ENCODE data around the gene PIK3CA. TPM values are rescaled to one million over a fixed set of nuclear protein-coding genes. Genes with fewer than 3 reads are reported as not detected.
A peak's percentile ranks its signal among the peaks of the same experiment; 100 is the strongest.
"Not testable (repeated sequence)": the region's sequence is repeated elsewhere in the genome, so short reads cannot be mapped to it uniquely, and the experiment has no call there.

The PIK3CA gene
- total RNA-seq, 1 experiment from 2014 or later: 13.4 TPM

DNA sequence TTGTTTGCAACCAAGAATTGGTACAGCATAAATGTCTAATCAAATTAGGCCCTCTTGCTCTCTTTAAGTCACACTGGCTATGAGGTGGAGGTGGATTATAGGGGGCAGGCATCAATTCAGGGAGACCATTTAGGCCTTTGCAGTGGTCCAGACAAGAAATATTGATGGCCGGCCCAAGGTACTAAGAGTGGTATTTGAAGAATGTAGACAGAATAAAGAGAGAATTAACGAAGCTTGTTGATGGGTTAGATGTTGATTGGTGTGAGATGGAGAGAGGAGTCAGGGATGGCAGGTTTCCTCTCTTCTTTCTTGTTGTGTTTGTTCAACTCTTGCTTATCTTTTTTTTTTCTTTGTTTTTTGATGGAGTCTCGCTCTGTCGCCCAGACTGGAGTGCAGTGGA, 48.5 kb downstream of the PIK3CA start:
- BruUV-seq (replicated peaks): no TSS peak
- H3K4me3 ChIP-seq (ENCODE audit: low read length): no peak overlapping the region
- POLR2A ChIA-PET (ENCODE audit: unreplicated experiment): no interaction called here

DNA sequence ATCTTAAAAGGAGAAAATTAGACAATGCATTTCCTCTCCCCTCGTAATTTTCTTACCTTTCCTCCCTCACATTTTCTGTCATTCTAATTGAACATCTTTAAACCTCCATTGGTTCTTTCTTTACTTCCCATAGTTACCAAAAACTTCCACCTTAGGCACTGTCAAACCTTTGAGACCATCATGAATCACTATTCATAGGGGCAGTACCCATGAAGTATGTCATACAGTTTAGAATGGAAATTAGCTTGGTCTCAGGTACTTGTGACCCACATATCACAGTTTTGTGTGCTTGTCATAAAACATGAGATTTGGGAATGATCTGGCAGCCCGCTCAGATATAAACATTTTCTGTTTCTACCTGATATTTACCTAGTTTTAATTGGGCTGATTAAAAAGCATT, 52.6 kb downstream of the PIK3CA start:
- ChIA-PET POLR2A (ENCODE audit: unreplicated experiment) (no interaction called here), CTCF (no interaction called here)
- Histone ChIP-seq H3K9me2 (replicated peaks; ENCODE audit: low read length) (no peaks in the 10 kb centered on the region), H3K27ac (ENCODE audit: low read length) (no peak overlapping the region), H4K20me1 (ENCODE audit: low read length) (no peaks in the 10 kb centered on the region), H3F3A (ENCODE audit: low read length, unreplicated experiment) (no peaks in the 10 kb centered on the region), H3K27me3 (ENCODE audit: low read length) (no peaks in the 10 kb centered on the region), H3K4me3 (ENCODE audit: low read length) (no peak overlapping the region), H3K4me2 (ENCODE audit: low read length) (no peak overlapping the region), H3K9ac (ENCODE audit: low read length) (no peak overlapping the region), H3K36me3 (ENCODE audit: low read depth, low read length) (no peaks in the 10 kb centered on the region), H3K4me1 (ENCODE audit: insufficient read depth, low read length) (no peaks in the 10 kb centered on the region), H2AFZ (ENCODE audit: low read length) (no peak overlapping the region), H3K79me2 (ENCODE audit: low read length) (peaks cover 3% of the 10 kb centered on the region; the same call in 1 of the 2 replicates), H3K9me3 (ENCODE audit: low read length) (no peaks in the 10 kb centered on the region)
- no peak for DNase-seq
- no peak for ATAC-seq
- BruUV-seq (replicated peaks): no TSS peak
- TF ChIP-seq CTCF (conservative IDR thresholded peaks at IDR 0.05; ENCODE audit: low read depth, low read length): no peak
- TF ChIP-seq EZH2phosphoT487 (IDR thresholded peaks at IDR 0.05; ENCODE audit: borderline replicate concordance, low read length): no peak
- no peak for TF ChIP-seq EZH2 (IDR thresholded peaks at IDR 0.05; ENCODE audit: low read length, unreplicated experiment)
- intact Hi-C loops (cut with micrococcal nuclease): no loop called here

More for the DNA sequence above, 48.5 kb downstream of the PIK3CA start:
- intact Hi-C loops (cut with micrococcal nuclease): no loop called here
- TF ChIP-seq EZH2phosphoT487 (IDR thresholded peaks at IDR 0.05; ENCODE audit: borderline replicate concordance, low read length): no peak
- no peak for TF ChIP-seq CTCF (conservative IDR thresholded peaks at IDR 0.05; ENCODE audit: low read depth, low read length)
- no peak for TF ChIP-seq EZH2 (IDR thresholded peaks at IDR 0.05; ENCODE audit: low read length, unreplicated experiment)
- Histone ChIP-seq H3K79me2 (ENCODE audit: low read length) (peaks cover 3% of the 10 kb centered on the region; the same call in 1 of the 2 replicates), H3K4me2 (ENCODE audit: low read length) (no peak overlapping the region), H3K4me1 (ENCODE audit: insufficient read depth, low read length) (no peaks in the 10 kb centered on the region), H3K36me3 (ENCODE audit: low read depth, low read length) (no peaks in the 10 kb centered on the region), H4K20me1 (ENCODE audit: low read length) (no peaks in the 10 kb centered on the region), H3F3A (ENCODE audit: low read length, unreplicated experiment) (no peaks in the 10 kb centered on the region), H3K27ac (ENCODE audit: low read length) (no peak overlapping the region), H2AFZ (ENCODE audit: low read length) (no peak overlapping the region), H3K27me3 (ENCODE audit: low read length) (no peaks in the 10 kb centered on the region), H3K9ac (ENCODE audit: low read length) (no peak overlapping the region), H3K9me2 (replicated peaks; ENCODE audit: low read length) (no peaks in the 10 kb centered on the region), H3K9me3 (ENCODE audit: low read length) (no peaks in the 10 kb centered on the region)
- DNase-seq (no peak), ATAC-seq (no peak)
- CTCF ChIA-PET: no interaction called here

DNA sequence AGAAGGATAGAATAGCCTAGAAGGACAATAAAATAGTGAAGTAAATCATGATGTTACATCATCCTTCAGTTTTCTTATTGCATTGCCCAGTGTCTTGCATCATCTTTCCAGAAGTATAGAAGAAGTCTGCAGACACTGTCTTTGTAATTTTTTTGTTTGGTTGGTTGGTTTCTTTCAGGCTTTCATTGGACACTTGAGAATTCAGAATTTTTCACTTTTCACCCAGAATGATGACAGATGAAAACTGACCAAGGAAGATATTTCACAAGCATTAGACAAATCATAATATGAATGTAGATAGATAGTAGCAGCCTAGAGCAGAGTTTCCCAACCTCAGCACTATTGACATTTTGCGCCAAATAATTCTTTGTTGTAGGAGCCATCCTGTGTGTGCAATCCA, 67.4 kb downstream of the PIK3CA start:
- ATAC-seq; H3K79me2 ChIP-seq (ENCODE audit: low read length); H3K9me2 ChIP-seq (replicated peaks; ENCODE audit: low read length); H3K36me3 ChIP-seq (ENCODE audit: low read depth, low read length); H3K9me3 ChIP-seq (ENCODE audit: low read length); H3K27me3 ChIP-seq (ENCODE audit: low read length); H4K20me1 ChIP-seq (ENCODE audit: low read length); H3K4me3 ChIP-seq (ENCODE audit: low read length); H3K27ac ChIP-seq (ENCODE audit: low read length); intact Hi-C loops (cut with micrococcal nuclease); BruUV-seq (replicated peaks); H3K9ac ChIP-seq (ENCODE audit: low read length); CTCF ChIA-PET; H3F3A ChIP-seq (ENCODE audit: low read length, unreplicated experiment); H2AFZ ChIP-seq (ENCODE audit: low read length); DNase-seq; H3K4me1 ChIP-seq (ENCODE audit: insufficient read depth, low read length); POLR2A ChIA-PET (ENCODE audit: unreplicated experiment): not testable (repeated sequence)
- H3K4me2 ChIP-seq (ENCODE audit: low read length): 0 out of 2 replicates have a peak overlapping the region, but pooled peaks have one; percentile 27

DNA sequence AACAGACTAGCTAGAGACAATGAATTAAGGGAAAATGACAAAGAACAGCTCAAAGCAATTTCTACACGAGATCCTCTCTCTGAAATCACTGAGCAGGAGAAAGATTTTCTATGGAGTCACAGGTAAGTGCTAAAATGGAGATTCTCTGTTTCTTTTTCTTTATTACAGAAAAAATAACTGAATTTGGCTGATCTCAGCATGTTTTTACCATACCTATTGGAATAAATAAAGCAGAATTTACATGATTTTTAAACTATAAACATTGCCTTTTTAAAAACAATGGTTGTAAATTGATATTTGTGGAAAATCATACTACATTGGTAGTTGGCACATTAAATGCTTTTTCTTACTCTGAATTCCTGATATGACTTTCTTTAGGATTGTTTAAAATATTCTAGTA, 70.1 kb downstream of the PIK3CA start:
- intact Hi-C loops (cut with micrococcal nuclease); H3F3A ChIP-seq (ENCODE audit: low read length, unreplicated experiment); H3K9me2 ChIP-seq (replicated peaks; ENCODE audit: low read length); H2AFZ ChIP-seq (ENCODE audit: low read length); H4K20me1 ChIP-seq (ENCODE audit: low read length); CTCF ChIA-PET; H3K4me2 ChIP-seq (ENCODE audit: low read length); H3K36me3 ChIP-seq (ENCODE audit: low read depth, low read length); H3K4me3 ChIP-seq (ENCODE audit: low read length); POLR2A ChIA-PET (ENCODE audit: unreplicated experiment); H3K27me3 ChIP-seq (ENCODE audit: low read length); DNase-seq; H3K27ac ChIP-seq (ENCODE audit: low read length); H3K79me2 ChIP-seq (ENCODE audit: low read length); H3K9me3 ChIP-seq (ENCODE audit: low read length); ATAC-seq; H3K9ac ChIP-seq (ENCODE audit: low read length); H3K4me1 ChIP-seq (ENCODE audit: insufficient read depth, low read length); BruUV-seq (replicated peaks): not testable (repeated sequence)
